Putamen (tissue), 1 donor: ENCODE results near the gene BACH2.
"Not testable (repeated sequence)": the region's sequence is repeated elsewhere in the genome, so short reads cannot be mapped to it uniquely, and the experiment has no call there.

Experiments
- DNase-seq: peaks from one replicate; pipeline ENCODE4 v3.0.0-alpha.2; 2016; ENCODE audit warnings: low spot score

BACH2 gene

GRCh38 chr6:89939144-89939543 lies 357.5 kb downstream of the BACH2 start:
- DNase-seq, result no peak

DNA sequence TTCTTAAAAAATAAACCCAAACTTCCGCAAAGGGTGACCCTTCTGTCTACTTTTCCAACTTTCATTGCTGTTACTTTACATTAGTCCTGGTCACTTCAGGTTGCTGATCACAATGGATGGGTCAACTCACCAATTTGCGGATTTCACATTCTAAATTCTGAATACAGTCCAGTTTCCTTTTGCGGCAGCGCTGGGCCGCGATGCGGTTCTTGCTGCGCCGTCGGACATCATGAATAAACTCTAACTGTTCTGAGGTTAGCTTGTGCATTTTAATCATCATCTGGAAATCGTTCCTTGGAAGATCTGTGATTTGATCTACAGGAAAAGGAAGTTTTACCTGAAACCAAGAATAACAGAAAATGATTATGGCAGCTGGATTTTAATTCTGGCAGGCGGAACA lies 358.6 kb downstream of the BACH2 start:
- no peak for DNase-seq

DNA sequence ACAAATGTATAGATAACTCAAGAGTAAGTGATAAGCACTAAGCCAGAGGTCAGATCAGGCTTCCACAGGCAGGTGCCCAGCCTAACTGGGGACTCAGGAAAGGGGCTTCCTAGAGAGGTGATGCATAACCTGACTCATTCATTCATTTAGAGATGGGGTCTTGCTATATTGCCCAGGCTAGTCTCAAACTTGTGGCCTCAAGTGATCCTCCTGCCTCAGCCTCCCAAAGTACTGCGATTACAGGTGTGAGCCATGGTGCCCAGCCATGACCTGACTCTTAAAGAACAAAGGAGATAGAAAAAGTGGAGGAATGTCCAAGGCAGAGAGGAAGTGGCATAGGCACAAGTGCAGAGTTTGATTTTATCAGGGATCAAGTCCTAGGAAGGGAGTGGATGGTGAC lies 360.5 kb downstream of the BACH2 start:
- DNase-seq, result no peak

GRCh38 chr6:89934685-89935366 lies 361.8 kb downstream of the BACH2 start:
- no peak for DNase-seq

DNA sequence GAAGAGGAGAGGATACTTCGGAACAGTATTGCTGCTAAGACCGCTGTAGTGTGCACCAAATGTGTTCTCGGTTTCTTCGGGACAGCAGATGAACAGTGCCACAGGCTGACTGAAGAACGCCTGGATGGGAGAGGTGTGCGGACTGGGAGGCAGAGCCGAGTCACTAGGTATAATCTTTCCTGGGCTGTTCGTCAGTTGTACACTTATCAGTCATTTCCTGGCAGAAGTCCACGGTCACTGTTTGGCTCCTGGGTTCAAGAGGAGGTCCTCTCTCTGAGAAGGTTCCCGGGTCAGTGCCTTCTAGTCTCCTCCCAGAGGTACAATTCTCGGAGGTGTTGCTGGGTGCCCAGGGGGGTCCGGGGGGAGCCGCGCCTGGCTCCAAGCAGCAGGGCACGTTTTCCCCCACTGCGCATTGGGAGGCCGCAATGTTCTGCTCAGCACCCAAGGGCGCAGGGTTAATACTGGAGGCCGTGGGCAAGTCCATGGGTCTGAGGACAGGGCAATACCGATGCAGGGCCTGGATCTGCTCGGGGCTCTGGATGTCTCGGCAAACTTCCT lies 364.3 kb downstream of the BACH2 start:
- no peak for DNase-seq

DNA sequence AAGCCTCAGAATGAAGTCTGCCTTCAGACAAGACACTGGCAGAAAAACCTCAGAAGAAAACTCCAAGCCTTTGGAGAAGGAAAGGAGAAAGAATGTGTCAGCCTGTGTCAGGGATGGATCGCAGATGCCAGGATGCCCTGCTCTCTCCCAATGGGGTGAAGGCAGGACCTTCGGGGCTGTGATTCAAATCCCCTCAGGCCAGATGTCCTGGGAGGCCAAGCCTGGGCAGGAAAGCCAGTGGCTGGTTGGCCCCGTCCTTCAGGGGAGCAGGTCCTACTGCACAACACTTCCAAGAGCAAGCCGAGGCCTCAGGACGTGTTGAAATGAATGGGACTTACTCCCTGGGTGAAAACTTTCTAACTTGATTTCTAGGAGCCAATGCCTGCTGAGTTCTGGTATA lies 365.9 kb downstream of the BACH2 start:
- no peak for DNase-seq

- DNase-seq, result no peak
These were observed 368.0 kb downstream of the BACH2 start for GRCh38 chr6:89928604-89929003.

- DNase-seq, result no peak
These were observed 368.7 kb downstream of the BACH2 start for GRCh38 chr6:89927791-89928550.

GRCh38 chr6:89927264-89927663 lies 369.4 kb downstream of the BACH2 start:
- DNase-seq, result no peak

GRCh38 chr6:89925826-89926225 lies 370.8 kb downstream of the BACH2 start:
- no peak for DNase-seq

DNA sequence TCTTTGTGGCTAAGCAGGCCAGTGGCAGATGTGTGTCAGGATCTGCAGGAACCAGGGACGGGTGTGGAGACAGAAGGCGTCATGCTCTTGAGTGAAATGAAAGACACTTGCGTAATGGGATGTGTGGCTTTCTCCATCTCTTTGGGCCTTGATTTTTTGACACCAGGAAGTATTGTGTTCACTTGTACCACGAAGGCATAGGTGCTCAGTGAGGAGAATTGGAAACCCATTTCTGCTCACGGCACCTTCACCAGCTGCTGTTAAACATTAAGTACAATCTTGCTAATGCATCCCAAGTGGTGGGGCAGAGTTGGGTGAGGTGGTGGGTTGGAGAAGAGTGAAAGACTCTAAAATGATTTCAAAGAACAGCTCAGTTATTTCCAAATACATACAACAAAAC lies 372.4 kb downstream of the BACH2 start:
- no peak for DNase-seq

DNA sequence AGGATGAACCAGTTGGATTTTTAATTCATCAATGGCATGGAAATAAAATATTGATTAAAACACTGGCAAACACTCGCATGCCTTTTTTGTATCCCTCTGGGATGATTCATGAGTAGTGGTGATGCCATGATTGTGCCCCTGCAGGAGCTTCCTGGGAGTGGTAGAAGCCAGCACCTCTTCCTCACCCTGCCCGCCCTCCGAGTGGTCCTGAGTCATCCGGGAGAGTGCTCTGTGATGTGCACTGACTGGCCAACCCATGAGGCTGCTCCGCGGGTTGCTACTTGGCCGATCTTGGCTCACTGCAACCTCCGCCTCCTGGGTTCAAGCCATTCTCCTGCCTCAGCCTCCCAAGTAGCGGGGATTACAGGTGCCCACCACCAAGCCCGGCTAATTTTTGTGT lies 375.0 kb downstream of the BACH2 start:
- DNase-seq, result no peak

GRCh38 chr6:89921197-89921596 lies 375.4 kb downstream of the BACH2 start:
- DNase-seq, result no peak

DNA sequence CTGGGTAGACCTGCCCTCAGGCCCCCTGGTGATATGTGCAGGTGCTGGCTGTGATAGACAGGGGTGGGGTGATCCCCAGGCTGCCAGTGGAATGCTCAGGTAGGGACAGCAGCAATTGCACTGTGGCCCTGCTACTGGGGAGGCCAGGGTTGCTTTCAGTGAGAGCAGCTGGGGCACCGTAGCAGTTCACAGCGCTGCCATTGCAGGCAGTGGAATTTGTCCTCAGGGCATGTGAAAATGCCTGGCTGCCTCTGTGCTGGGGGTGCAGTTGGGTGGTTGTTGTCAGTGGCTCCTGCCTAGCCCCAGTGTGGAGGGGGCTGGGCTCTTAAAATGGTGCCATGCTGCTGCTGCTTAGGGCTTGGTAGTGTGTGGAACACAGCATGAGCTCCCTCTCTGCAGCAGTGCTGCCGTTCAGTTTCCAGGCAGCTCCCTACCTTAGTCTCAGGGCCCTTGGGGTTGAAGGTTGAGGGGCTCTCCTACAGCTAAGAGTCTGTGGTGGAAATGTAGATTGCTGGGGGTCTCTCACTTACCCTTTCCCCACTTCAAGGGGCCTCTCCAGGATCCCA lies 378.8 kb downstream of the BACH2 start:
- no peak for DNase-seq

- no peak for DNase-seq
These were observed 379.4 kb downstream of the BACH2 start for GRCh38 chr6:89917216-89917615.

GRCh38 chr6:89916136-89916920 lies 380.3 kb downstream of the BACH2 start:
- DNase-seq, result no peak

DNA sequence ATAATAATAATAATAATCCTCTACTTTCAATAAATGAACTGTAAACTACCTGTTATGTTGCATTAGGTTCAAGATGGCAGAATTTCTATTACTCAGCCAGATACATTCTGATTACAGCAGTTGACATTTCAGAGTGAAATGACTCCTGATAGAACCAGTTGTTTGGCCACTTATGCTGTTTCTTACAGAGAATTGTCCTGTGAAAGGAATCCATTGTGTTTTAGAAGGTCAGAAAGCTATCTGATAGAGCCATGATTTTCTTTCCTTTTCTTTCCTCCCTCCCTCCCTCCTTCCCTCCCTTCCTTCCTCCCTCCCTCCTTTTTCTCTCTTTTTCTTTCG lies 385.8 kb downstream of the BACH2 start:
- DNase-seq, result no peak

DNA sequence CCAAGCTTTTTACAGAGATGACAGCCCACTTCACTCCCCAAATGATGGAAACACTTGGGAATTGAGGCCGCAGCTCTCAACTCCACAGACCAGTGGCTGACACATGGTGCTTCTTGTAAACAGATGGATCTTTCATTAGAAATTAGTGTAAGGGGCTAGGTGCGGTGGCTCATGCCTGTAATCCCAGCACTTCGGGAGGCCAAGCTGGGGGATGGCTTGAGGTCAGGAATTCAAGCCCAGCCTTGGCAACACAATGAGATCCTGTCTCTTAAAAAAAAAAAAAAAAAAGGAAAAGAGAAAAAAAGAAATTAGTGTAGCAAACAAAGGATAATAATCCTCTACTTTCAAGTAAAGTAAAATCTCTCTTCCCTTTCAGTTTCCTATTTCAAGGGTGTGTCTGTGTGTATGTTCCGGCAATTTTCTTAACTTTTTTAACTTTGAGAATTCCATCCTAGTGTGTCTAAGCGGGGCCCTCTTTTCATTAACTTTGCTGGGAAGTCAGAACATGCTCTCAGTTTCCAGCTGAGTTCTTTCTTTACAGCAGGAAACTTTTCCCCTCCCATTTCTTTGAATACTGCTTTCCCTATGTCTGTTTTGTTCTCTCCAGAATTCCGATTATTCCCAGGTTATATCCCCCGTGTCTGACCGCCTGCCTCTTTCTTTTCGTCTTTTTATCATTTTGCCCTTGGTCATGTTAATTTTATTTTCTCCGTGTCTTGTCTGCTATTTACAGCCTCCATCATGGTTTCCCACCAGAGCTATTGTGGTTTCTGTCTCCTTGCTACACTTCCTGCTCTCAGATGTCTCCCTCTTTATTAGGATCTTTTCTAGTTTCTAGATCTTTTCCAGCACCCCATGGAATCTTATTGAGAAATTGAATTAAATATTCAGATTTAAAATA lies 386.4 kb downstream of the BACH2 start:
- DNase-seq, result not testable (repeated sequence)

DNA sequence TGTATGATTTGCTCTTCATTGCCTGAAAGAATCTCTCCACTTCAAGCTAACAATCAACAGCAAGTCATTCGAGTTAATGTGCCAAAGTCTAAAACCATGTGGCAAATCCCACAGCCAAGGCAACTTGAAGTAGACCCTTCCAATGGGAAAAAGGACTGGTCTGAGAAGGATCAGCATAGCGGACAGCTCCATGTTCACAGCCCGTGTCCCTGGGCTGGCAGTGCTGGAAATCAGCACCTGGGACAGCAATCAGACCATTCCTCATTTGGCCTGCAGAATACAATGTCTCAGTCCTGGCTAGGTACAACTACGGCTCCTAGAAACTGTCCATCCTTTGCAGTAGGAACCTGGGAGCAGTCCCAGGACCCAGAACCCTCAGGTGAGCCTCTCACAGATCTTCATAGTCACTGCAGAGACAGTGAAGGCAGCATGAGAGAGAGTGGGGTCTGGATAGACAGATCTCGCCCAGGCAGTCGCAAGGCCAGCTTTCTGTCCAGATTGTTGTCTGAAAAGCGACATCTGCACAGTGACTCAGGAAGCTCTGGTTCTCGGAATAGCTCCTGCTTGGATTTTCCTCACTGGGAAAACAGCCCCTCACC lies 401.3 kb downstream of the BACH2 start:
- DNase-seq, result no peak

GRCh38 chr6:89894169-89894568 lies 402.5 kb downstream of the BACH2 start, which contains the start of gene GJA10:
Gene GJA10, plus strand, starts transcription at chr6:89894469. Its CDS starts 0 bp downstream, at chr6:89894469.
- no peak for DNase-seq

DNA sequence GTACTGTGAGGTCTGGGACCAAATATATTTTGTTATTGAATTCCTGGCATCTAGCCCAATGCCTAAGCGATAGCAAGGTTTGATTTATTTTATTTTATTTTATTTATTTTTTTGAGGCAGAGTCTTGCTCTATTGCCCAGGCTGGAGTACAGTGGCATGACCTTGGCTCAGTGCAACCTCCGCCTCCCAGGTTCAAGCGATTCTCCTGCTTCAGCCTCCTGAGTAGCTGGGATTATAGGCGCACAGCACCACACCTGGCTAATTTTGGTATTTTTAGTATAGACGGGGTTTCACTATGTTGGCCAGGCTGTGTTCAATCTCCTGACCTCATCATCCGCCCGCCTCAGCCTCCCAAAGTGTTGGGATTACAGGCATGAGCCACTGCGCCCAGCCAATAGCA lies 404.1 kb downstream of the BACH2 start:
- DNase-seq, result not testable (repeated sequence)
